NCI-H1092 (cell line): ENCODE data around the gene FAM20C.

Experiments used
- DNase-seq: peaks from one replicate; lab custom pipeline; 2025; lab: John Stamatoyannopoulos, UW

Gene FAM20C

DNA sequence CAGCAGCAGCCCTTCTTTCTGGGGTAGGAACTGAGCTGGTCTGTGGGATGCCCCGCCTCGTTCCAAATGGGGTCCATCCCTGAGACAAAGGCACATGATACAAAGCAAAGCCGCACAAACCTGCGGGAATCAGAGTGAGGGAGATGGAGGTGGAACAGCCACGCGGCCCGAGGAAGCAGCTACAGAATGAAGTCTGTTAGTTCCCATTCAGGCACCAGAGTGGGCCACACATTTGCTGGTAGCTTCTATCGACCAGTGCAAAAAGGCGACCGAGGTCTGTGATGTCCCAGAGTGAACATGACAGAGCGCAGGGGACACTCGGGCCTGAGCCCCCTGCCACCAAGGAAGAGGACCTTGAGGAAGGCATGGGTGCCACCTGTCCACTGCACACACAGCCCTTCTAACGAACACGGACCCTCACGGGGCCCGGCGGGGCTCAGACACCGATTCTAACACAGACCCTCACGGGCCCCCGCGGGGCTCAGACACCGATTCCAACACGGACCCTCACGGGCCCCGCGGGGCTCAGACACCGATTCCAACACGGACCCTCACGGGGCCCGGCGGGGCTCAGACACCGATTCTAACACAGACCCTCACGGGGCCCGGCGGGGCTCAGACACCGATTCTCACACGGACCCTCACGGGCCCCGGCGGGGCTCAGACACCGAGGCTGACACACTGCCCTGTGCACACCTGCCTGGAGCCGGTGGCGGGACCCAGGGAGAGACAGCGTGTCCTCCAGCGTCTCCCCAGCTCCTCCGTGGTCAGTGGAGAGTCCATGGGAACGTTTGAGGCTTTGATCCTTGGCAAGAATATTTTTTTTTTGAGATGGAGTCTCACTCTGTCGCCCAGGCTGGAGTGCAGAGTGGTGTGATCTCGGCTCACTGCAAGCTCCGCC is 32.8 kb upstream of the FAM20C start:
- no peak for DNase-seq

DNA sequence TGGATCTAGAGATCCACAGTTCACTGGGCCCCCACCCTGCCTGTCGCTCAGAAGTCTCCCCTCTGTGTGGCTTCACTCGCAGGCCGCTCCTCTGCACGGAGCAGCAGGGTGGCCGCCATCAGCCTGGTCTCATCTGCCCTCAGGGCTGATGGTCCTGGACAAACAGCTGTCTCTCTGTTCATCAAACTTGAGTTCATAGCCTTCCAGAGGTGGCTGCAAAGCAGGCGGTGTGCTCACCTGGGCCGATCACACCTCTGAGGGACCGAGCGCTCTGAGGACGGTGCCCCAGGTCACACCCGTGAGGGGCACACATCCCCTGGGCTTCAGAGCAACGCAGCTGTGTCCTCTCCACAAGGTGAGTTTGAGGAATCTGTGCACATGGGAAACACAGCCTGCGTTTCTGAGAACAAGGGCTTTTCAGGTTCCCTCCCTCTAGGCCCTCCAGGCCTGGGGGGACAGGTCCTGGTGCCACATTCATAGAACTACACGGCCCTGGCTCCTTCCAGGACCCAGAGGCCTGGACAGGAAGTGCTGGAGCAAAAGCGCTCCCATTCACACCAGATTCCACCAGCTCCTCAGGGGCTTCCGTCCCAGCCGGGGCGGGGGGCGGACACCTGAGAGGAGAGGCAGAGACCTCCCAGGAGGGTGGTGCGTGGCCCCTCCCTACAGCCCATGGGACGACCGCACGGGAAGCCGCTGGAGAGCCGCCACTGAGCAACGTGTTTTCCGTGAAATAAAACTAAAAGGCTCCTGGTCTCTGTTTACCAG is 31.2 kb upstream of the FAM20C start:
- no peak for DNase-seq

DNA sequence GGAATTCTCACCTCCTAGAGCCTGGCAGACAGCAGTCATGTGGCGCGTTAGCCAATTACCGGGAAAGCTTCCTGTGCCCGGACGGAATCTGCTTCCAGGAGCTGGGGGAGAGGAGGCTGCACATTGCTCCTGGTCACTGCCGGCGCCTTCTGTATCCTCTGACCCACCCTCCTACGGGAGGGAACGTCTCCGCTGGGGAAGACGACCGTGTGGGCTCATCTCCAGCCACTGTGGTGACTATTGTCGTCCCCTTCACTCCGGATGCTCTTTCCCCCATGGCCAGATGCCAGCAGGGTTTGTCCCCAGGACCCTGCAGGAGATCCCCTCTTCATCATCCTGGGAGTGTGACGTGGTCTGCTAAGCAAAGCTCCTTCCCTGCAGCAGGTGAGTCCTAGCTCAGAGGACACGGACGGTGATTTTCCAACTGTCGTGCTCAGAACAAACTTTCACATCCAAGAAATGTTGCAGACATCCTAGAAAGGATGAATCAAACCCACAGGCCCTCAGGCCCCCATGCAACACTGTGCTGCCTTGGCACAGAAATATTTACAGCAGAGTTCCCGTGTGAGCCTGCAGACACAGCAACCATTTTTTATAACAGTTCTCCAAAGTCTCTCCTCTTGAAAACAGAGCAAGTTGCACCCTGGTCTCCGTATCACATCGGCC is 29.6 kb upstream of the FAM20C start:
- no peak for DNase-seq

DNA sequence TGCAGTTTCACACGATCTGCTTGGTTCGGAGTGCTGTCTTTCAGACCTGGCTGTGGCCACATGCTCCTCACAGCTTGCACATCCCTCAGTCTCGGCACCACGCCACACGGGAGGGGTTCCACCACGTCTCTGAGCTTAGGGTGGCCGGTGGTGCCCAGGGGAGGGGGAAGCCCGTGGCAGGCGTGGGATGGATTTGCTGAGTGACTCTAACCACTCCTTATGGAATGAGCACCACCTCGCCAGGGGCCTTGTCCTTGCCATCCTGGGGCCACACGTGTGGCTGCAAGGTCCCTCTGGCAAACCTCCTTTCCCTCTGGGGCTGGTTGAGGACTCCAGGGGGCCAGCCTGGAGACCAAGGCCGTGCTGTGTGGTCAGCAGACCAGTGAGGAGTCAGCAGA is 29.1 kb upstream of the FAM20C start:
- no peak for DNase-seq

DNA sequence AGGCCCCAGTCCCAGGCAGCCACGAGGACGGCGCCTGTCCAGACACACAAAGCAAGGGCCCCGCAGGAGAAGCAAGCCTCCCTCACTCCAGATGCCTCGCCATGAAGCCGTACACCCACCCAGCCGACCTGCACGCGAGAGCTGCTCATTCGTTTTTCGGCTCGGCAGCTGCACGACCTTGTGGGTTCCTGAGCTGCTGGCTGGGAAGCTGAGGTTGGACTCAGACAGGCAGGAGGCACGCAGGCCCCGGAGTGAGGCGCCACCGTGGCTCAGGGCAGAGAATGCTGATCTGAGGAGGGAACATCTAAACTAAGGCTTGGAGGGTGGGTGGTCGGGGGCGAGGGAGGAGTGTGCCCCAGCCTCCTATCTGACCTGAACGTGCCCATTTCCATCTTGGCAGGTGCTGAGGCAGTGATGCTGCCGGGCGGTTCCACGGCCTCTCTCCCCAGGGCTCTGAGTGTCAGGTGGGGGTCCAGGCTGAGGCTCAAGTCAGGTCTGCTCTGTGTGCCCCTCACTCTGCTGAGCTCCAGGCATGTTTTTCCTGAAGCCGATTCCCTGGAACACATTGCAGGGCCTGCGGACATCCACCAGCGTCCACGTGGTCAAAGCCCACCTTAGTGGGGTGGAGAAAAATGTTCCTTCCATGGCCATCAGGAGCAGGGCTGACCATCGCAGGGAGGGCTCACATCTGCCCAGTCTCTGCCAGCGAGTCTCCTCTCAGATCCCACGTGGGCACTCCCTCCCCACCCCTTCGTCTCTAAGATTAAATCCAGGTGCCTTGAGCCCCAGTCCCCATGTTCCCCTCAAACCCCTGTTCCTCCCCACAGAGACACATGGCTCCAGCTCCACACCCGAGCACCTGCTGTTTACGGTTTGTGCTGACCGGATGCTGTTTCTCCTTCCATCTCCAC is 28.1 kb upstream of the FAM20C start:
- no peak for DNase-seq

- DNase-seq: no peak
Measured at GRCh38 chr7:164882-165660, 27.3 kb upstream of the FAM20C start.

DNA sequence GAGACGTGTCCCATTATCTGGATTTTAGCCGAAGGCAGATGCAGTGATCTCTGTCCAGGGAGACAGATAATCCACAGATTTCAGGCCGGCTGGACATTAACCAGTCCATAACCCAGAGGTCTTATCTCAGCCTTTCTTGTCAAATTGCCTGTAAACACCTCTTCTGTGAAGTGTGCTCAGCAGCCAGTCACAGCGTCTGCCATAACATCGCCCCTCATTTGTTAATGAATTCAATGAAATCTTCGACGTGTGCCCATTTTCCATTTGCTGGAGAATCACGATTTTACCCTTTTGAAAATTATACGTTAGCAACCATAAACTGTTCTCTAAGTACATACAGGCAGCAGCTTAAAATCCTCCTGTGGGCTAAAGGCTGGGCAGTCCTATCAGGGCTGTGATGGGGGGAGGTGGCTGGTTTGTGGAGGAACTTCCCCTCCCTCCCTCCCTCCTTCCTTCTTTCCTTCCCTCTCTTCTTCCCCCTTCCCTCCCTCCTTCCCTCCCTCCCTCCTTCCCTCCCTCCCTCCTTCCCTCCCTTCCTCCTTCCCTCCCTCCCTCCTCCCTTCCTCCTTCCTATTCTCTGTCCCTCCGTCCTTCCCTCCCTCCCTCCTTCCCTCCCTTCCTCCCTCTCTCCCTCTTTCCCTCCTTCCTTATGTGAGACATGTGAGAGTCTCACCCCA is 26.6 kb upstream of the FAM20C start:
- DNase-seq: no peak

- no peak for DNase-seq
Measured at GRCh38 chr7:166338-167060, 25.9 kb upstream of the FAM20C start.

DNA sequence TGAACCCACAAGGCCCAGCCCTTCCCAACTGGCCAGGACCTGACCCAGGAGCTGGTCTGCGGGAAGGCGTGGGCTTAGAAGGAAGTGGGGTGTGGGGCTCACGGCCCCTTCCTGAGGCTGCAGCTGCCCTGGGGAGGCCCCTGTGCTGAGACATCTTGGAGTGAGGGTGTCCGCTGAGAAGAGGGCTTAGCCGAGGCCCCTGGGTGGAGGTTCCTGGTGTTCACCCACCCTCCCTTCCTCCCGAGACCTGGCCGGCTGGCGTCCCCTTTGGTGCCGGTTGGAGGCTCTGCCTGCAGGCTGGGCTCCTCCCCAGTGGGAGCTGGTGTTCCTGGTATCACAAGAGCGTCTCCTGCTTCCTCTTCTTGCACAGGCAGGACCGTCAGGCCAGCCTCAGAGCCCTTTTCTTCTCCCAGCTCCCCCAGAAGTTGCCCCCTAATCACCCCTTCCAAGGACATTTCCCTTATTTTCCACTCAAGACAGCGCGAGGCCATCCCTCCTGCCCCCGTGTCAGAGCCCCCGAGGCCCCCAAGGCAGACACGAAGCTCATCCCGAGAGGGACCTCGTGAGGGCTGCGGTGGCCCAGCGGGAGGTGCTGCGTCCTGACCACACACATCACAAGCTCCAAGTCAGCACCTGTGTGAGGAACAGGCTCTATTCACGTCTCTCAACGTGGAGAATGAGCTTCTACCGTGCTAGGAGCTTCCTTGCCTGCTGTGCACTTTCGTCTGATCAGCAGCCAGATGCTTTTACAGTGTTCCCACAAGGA is 25.1 kb upstream of the FAM20C start:
- no peak for DNase-seq

DNA sequence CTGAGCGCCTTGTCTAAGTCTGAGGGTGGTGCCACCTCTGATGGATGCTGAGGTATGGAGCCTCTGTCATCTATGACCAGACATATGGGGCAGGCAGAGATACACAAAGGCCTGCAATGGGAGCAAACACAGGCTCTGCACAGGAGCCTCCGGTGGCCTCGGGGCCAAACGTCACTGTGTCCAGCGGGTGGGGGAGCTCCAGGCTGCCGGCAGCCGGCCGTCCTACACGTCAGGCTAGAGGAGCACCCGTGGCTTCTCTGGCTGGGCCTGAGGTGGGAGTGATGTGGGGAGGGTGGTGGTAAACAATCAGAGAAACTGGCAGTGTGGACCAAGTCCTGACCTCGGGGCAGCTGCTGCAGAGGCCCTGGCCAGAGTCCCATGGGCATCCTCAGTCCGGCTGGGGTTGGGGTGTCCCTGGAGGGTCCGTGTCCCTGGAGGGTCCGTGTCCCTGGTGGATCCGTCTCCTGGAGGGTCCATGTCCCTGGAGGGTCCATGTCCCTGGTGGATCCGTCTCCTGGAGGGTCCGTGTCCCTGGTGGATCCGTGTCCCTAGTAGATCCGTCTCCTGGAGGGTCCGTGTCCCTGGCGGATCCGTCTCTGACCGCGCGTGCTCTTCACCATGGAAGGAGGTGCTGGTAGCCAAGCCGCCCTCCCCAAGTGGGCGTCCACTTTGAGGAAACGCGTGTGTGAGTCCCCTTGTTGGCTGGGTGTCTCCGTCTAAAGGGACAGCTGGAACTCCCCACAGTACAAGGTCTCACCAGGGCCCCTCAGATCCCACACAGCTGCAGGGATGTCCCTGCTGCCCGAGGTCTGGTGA is 24.2 kb upstream of the FAM20C start:
- DNase-seq: no peak

DNA sequence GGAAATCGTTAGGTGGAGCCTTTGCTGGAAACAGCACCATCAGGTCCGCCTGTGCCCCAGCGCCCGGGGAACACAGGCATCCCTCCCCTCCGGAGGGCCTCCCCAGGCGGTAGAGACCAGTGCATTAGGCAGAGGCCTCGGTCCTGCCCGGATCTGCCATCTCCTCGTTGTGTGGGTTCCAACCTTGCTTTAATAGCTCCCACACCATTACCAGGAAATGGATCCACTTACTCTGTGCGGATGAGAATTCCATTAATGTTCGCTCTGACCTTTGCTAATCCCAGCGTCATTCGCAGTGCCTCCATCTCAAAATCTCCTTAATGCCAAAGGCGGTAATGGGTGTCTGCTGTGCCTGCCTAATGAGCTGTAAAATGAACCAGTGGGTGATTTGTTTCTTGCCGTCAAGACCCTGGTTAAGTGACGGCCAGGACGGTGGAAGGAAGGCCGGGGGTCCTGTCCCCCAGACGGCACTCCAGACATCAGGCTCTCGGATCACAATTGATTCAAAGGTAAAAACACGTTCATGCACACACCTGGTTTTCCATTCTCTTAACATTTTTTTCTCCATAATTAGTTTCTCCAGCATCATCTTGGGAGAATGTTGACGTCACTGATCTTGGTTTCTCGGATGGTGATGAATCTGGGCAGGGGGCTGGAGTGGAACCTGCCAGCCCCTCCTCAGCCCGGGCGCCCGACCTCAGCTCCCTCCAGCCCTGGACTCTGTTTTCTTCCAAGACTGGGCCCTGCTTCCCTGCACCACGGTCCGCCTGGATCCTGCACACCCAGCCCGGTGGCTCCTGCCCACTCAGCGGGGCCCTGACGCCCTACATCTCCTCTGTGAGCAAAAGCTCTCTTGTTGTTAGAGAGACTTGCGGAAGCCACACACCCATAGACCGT is 22.8 kb upstream of the FAM20C start:
- no peak for DNase-seq

DNA sequence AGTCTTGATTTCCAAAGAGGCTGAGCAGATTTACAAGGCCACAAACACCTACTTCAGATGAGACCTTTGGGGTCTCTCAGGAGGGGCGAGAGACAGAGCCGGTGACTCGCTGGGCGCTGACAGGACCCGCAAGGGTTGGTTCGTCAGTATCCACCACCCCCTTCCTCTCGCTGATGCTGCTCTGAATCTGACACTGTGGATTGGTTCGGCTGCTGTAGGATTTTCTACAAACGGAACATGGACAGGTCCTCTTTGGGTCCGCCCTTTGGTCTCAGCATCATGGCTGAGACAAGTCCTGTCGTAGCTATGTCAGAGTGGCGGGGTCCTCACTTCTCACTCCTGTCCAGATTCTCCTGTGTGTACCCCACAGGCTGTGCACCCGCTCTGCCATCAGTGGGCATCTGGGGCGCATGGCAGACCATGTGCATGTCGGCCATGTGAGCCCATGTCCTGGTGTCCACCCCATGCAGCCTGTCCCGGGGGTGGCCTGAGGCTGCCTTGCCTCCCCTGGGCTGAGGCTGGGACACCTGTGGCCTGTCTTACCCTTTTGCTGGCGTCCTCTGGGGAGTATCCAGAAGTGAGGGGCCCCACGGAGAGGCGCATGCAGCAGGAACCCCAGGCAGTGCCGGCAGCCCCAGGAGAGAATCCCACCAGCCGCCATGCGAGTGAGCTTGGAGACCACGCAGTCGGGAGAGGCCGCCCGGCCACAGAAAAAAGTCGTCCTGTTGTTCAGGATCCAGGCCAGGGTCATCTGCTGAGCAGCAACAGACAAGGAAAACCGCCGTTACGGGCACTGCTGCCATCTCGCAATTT is 21.6 kb upstream of the FAM20C start:
- no peak for DNase-seq

DNA sequence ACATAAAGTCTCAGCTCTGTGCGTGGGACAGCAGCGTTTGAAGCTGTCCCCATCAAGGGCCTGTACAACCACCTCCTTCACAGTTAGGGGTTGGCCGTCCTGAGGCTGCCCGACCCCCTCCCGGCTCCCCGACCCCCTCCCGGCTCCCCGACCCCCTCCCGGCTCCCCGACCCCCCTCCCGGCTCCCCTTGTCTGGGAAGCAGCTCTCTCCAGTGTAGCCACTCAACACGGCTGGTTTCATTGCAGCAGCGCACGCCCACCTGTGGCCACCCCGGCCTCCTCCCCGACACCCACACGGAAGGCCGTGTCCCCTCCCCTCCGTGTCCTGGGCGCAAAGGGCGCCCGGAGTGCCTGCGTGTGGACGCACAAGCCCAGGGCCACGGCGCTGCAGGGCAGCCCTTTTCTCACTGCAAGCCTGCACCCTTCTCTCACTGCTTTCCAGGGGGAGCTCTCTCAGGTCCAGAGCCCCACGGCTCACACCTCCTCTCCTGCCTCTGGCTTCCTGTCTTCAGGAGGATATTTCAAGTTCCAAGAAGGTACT is 20.9 kb upstream of the FAM20C start:
- no peak for DNase-seq

DNA sequence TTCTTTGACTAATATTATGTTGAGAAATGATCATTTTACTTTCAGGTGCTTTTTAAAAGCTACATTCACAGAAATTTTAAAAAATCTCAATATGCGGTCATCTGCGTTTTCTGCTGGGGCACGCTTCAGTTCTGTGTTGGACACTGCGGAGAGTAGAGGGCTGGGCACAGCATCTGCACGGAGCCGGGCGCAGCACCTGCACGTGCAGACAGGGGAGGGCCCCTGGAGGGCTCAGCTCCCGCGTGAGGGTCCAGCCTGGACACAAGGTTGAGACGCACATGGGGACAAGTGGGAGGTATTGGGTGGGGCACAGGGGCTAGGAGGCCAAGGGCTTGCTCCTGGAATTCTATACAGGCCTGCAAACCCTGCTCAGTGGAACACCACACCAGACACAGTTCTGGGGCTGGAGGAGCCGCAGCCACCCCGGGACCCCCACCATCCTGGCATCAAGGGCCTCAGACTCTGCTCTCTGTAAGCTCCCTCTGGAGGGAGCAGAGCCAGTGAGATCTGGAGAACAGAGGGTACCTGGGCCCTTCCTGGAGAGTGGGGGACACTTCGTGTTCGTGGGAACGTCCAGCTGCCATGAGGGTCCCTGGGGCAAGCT is 20.4 kb upstream of the FAM20C start:
- no peak for DNase-seq

DNA sequence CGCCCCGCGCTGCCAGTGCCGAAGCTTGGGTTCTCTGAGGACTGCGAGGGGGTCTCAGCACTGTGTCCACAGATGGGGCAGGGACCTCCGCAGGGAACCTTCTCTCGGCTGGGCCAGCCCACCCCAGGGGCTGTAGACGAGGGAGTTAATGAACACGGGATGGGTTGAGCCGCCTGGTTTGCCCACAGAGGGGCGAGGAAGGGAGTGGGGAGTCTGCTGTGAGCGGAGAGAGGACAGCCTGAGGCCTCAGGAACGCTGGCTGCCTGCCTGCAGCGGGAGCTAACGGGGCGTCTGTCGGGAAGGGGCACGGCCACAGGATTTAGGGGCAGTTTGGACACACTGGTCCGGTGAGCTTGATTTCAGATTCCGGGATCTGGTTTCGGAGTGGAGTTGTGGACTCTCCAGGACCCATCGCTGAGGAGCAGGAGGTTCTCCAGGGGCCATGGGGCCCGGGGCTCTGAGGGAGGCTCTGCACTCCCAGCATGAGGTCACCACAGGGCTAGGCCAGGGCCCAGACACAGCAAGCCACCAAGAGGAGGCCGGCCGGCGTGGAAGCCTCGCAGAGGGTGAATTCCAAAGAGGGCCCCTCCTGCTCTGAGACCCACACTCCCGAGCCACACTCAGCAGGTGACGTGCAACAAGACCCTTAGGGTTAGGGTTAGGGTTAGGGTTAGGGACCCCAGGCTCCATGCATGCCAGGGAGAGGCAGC is 19.0 kb upstream of the FAM20C start:
- DNase-seq: no peak
